H9 (cell line): Measurements from ENCODE around the gene ACAP1. TPM values are rescaled to one million over a fixed set of nuclear protein-coding genes. Genes with fewer than 3 reads are reported as not detected.

Experiments used
- DNase-seq: peaks from one replicate; pipeline ENCODE4 v3.0.0-alpha.2; 2017
- H2AFZ ChIP-seq: one replicate; pipeline ENCODE4 v1.6.1; 2013; ENCODE audit warnings: mild to moderate bottlenecking, low read length, control low read depth, moderate library complexity
- H2AK5ac ChIP-seq: 2 replicates; pipeline ENCODE4 v1.6.1; 2013; ENCODE audit warnings: low read length, control low read depth, mixed read lengths; ENCODE audit not compliant: insufficient read length
- H2BK120ac ChIP-seq: one replicate; pipeline ENCODE4 v1.6.1; 2013; ENCODE audit warnings: low read depth, mild to moderate bottlenecking, low read length, control low read depth, inconsistent platforms; ENCODE audit not compliant: poor library complexity, severe bottlenecking
- H2BK12ac ChIP-seq: 2 replicates; pipeline ENCODE4 v1.6.1; 2013; ENCODE audit warnings: low read length, control low read depth, mixed read lengths, low read depth; ENCODE audit not compliant: insufficient read length
- H2BK15ac ChIP-seq: 2 replicates; pipeline ENCODE4 v1.6.1; 2013; ENCODE audit warnings: low read depth, low read length, control low read depth
- H2BK20ac ChIP-seq: one replicate; pipeline ENCODE4 v1.6.1; 2013; ENCODE audit warnings: low read depth, mild to moderate bottlenecking, low read length, control low read depth, inconsistent platforms; ENCODE audit not compliant: poor library complexity, severe bottlenecking
- H2BK5ac ChIP-seq: 2 replicates; pipeline ENCODE4 v1.6.1; 2013; ENCODE audit warnings: low read length, control low read depth, mixed read lengths; ENCODE audit not compliant: insufficient read length
- H3K14ac ChIP-seq: 2 replicates; pipeline ENCODE4 v1.6.1; 2013; ENCODE audit warnings: low read length, control low read depth; ENCODE audit not compliant: insufficient read depth
- H3K18ac ChIP-seq: 2 replicates; pipeline ENCODE4 v1.6.1; 2013; ENCODE audit warnings: low read depth, mild to moderate bottlenecking, mixed read lengths, low read length, control low read depth; ENCODE audit not compliant: insufficient read length
- H3K23ac ChIP-seq: 2 replicates; pipeline ENCODE4 v1.6.1; 2013; ENCODE audit warnings: low read length, control low read depth, mixed read lengths, low read depth; ENCODE audit not compliant: insufficient read length
- H3K23me2 ChIP-seq: 2 replicates; pipeline ENCODE4 v1.6.1; 2013; ENCODE audit warnings: low read depth, mild to moderate bottlenecking, mixed read lengths, low read length, control low read depth; ENCODE audit not compliant: insufficient read length, poor library complexity, severe bottlenecking
- H3K27ac ChIP-seq: 2 replicates; pipeline ENCODE4 v1.5.1; 2013; ENCODE audit warnings: low read length, control low read depth, mixed read lengths, low read depth; ENCODE audit not compliant: insufficient read length
- H3K27me3 ChIP-seq: 2 replicates; pipeline ENCODE4 v1.6.1; 2013; ENCODE audit warnings: low read length, control low read depth, inconsistent platforms; ENCODE audit not compliant: insufficient read depth
- H3K4ac ChIP-seq: 2 replicates; pipeline ENCODE4 v1.6.1; 2013; ENCODE audit warnings: low read depth, mild to moderate bottlenecking, control low read depth, inconsistent platforms, low read length, moderate library complexity
- H3K4me1 ChIP-seq: 2 replicates; pipeline ENCODE4 v1.6.1; 2013; ENCODE audit warnings: low read length, control low read depth, inconsistent platforms; ENCODE audit not compliant: insufficient read depth
- H3K4me2 ChIP-seq: 2 replicates; pipeline ENCODE4 v1.6.1; 2013; ENCODE audit warnings: low read length, control low read depth, mixed read lengths; ENCODE audit not compliant: insufficient read length, insufficient read depth
- H3K56ac ChIP-seq: 2 replicates; pipeline ENCODE4 v1.6.1; 2013; ENCODE audit warnings: low read depth, mild to moderate bottlenecking, mixed read lengths, low read length, control low read depth; ENCODE audit not compliant: insufficient read length
- H3K79me1 ChIP-seq: 2 replicates; pipeline ENCODE4 v1.6.1; 2013; ENCODE audit warnings: low read depth, mild to moderate bottlenecking, moderate library complexity, low read length, control low read depth, inconsistent platforms; ENCODE audit not compliant: insufficient read depth, poor library complexity, severe bottlenecking
- H3K79me2 ChIP-seq: 2 replicates; pipeline ENCODE4 v1.6.1; 2013; ENCODE audit warnings: low read length, control low read depth, inconsistent platforms; ENCODE audit not compliant: insufficient read depth
- H3K9ac ChIP-seq: 2 replicates; pipeline ENCODE4 v1.6.1; 2013; ENCODE audit warnings: low read length, control low read depth, mixed read lengths; ENCODE audit not compliant: insufficient read length; ENCODE audit errors: extremely low read depth
- H3K9me3 ChIP-seq: one replicate; pipeline ENCODE4 v1.6.1; 2013; ENCODE audit warnings: low read depth, low read length, inconsistent platforms; ENCODE audit not compliant: control insufficient read depth
- H3T11ph ChIP-seq: one replicate; pipeline ENCODE4 v1.6.1; 2013; ENCODE audit warnings: mild to moderate bottlenecking, low read length, control low read depth, inconsistent platforms
- H4K20me1 ChIP-seq: one replicate; pipeline ENCODE4 v1.6.1; 2013; ENCODE audit not compliant: control insufficient read depth, insufficient read length, insufficient read depth
- H4K5ac ChIP-seq: 2 replicates; pipeline ENCODE4 v1.6.1; 2013; ENCODE audit warnings: low read depth, mild to moderate bottlenecking, mixed read lengths, low read length, control low read depth; ENCODE audit not compliant: insufficient read length
- H4K8ac ChIP-seq: replicated peaks from 2 replicates; pipeline ENCODE4 v1.6.1; 2013; ENCODE audit warnings: low read length, control low read depth, mixed read lengths, low read depth; ENCODE audit not compliant: insufficient read length
- H4K91ac ChIP-seq: 2 replicates; pipeline ENCODE4 v1.6.1; 2013; ENCODE audit warnings: low read depth, mild to moderate bottlenecking, moderate library complexity, mixed read lengths, low read length, control low read depth; ENCODE audit not compliant: insufficient read length
- H3K27ac Mint-ChIP-seq, 3 experiments: 2 replicates in 2 of 3; 3 replicates in 1 of 3; pipeline ENCODE4 v1.8.0; 2020 to 2021; ENCODE audit warnings: mixed read lengths in 3 of 3, mild to moderate bottlenecking in 1 of 3, moderate library complexity in 1 of 3
- H3K27me3 Mint-ChIP-seq: 2 replicates; pipeline ENCODE4 v1.8.0; 2021; ENCODE audit warnings: low read depth, mild to moderate bottlenecking, moderate library complexity, mixed read lengths
- H3K36me3 Mint-ChIP-seq, 3 experiments: 2 replicates in 2 of 3; 3 replicates in 1 of 3; pipeline ENCODE4 v1.8.0; 2020 to 2021; ENCODE audit warnings: low read depth in 3 of 3, mixed read lengths in 3 of 3; ENCODE audit not compliant: insufficient read depth in 1 of 3
- H3K4me1 Mint-ChIP-seq, 2 experiments: 2 replicates each; pipeline ENCODE4 v1.8.0; 2020; ENCODE audit warnings: mixed read lengths in 2 of 2
- H3K4me3 Mint-ChIP-seq, 2 experiments: 2 replicates in 1 of 2; 3 replicates in 1 of 2; pipeline ENCODE4 v1.8.0; 2020 to 2021; ENCODE audit warnings: mild to moderate bottlenecking in 2 of 2, mixed read lengths in 2 of 2, moderate library complexity in 1 of 2
- H3K9me3 Mint-ChIP-seq, 2 experiments: 2 replicates in 1 of 2; 3 replicates in 1 of 2; pipeline ENCODE4 v1.8.0; 2020; ENCODE audit warnings: mild to moderate bottlenecking in 2 of 2, mixed read lengths in 2 of 2, moderate library complexity in 1 of 2
- CTCF ChIP-seq: fragments of 200-600 bp; sonication (generic); conservative IDR thresholded peaks from 3 replicates; pipeline ENCODE4 v1.8.0; 2021; ENCODE audit warnings: antibody characterized with exemption, mild to moderate bottlenecking
- WGBS: extraction: QIAGEN DNeasy Blood & Tissue Kit; methylation state at CpG from one replicate; pipeline ENCODE4 v1.1.7; 2013; ENCODE audit warnings: missing lambda C conversion rate, low lambda C conversion rate, mixed read lengths; ENCODE audit not compliant: insufficient read length; ENCODE audit errors: extremely low coverage; 5-methylcytosine and 5-hydroxymethylcytosine counted together
- total RNA-seq: library from RNA; stranded (reverse); gene quantifications from 2 replicates; pipeline ENCODE4 v1.2.1, GENCODE V29; 2021

Gene ACAP1
- total RNA-seq, 1 experiment from 2014 or later = 18.2 TPM

DNA sequence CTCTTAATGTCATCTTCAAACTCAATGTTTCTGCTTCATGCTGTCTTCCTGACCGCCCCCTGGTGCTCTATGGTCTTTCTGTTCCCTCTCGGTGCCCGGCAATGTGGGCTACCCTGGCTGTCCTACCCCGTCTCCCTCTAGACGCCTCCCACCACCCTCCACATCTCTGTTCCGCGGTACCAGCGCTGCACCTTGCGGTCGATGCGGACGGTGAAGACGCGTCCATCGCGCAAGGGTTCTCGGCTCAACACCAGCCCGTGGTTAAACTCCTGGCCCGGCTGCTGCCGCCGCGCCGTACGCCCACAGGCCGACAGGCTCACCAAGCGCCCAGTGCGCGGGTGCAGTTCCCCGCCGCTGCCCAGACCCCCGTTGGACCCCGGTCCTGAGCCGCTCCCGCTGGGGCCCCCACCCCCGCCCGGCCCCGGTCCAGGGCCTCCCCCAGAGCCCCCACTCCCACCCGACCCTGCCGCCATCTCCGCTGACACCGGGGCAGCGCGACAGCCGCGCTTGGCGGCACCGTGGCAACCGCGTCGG lies 7.4 kb upstream of the ACAP1 start, which contains the start of gene NEURL4:
Gene NEURL4 (minus strand): TSS at position 496 of the 534 bp plus-strand sequence. CDS start 23 bp downstream, at position 473.
- H4K8ac ChIP-seq = no peak within 1 kb of the TSS
- H2BK120ac ChIP-seq = no peak within 1 kb of the TSS
- no peak within 1 kb of the TSS for H3T11ph ChIP-seq
- no peaks in the 10 kb centered on the region for H3K9me3 Mint-ChIP-seq
- no peaks in the 10 kb centered on the region for H3K9me3 ChIP-seq
- H2BK15ac ChIP-seq = no peak within 1 kb of the TSS
- H3K18ac ChIP-seq = peak within 1 kb of the TSS; percentile 62
- H4K20me1 ChIP-seq = no peaks in the 10 kb centered on the region
- H2BK20ac ChIP-seq = no peak within 1 kb of the TSS
- H3K23ac ChIP-seq = no peak within 1 kb of the TSS
- no peak within 1 kb of the TSS for H3K56ac ChIP-seq
- H3K79me2 ChIP-seq = peaks cover 2% of the 10 kb centered on the region; the same call in 1 of the 2 replicates
- WGBS = no CpG with 5 or more reads among the region's 50 CpGs
- no peak within 1 kb of the TSS for H4K91ac ChIP-seq
- H3K23me2 ChIP-seq = peaks cover 14% of the 10 kb centered on the region
- no peaks in the 10 kb centered on the region for H3K27me3 Mint-ChIP-seq
- no peak within 1 kb of the TSS for H2AFZ ChIP-seq
- peaks cover 22 to 23% of the 10 kb centered on the region in 2 experiments for H3K4me1 Mint-ChIP-seq
- peak within 1 kb of the TSS; percentile 88 to 97 for H3K4me3 Mint-ChIP-seq
- H3K14ac ChIP-seq = no peak within 1 kb of the TSS; the same call in 1 of the 2 replicates
- H3K4ac ChIP-seq = no peak within 1 kb of the TSS
- peak within 1 kb of the TSS; percentile 77 for H3K9ac ChIP-seq
- no peak within 1 kb of the TSS for H2BK5ac ChIP-seq
- H3K27ac Mint-ChIP-seq = peak within 1 kb of the TSS; percentile 97 to 98 (median 97)
- H3K27ac ChIP-seq = no peak within 1 kb of the TSS
- H3K4me1 ChIP-seq = no peaks in the 10 kb centered on the region
- peaks cover 5 to 27% (median 26%) of the 10 kb centered on the region in 3 experiments; a peak in 6 of 7 replicates for H3K36me3 Mint-ChIP-seq
- no peak within 1 kb of the TSS for H2BK12ac ChIP-seq
- no peak for DNase-seq
- H3K27me3 ChIP-seq = no peaks in the 10 kb centered on the region
- H3K79me1 ChIP-seq = no peaks in the 10 kb centered on the region
- H3K4me2 ChIP-seq = peak within 1 kb of the TSS; percentile 93
- no peak within 1 kb of the TSS for H2AK5ac ChIP-seq
- TF ChIP-seq CTCF = no peak
- no peak within 1 kb of the TSS for H4K5ac ChIP-seq
